CD14-positive monocyte (primary cell): ENCODE results near the gene STAC3. TPM values are rescaled to one million over a fixed set of nuclear protein-coding genes. Genes with fewer than 3 reads are reported as not detected.
"Not testable (repeated sequence)": the region's sequence is repeated elsewhere in the genome, so short reads cannot be mapped to it uniquely, and the experiment has no call there.

Source experiments
- DNase-seq, 3 donors: peaks; one replicate each; pipeline ENCODE4 v3.0.0-alpha.2; 2011 to 2022
- H2AFZ ChIP-seq: 2 replicates; pipeline ENCODE4 v1.6.0; 2012; ENCODE audit warnings: mild to moderate bottlenecking, low read depth, low read length, inconsistent platforms; ENCODE audit not compliant: insufficient read depth, poor library complexity, severe bottlenecking
- H3K27ac ChIP-seq, 2 donors: 1 replicate in 1 of 2; 2 replicates in 1 of 2; pipeline ENCODE4 v1.5.1; 2012 to 2013; ENCODE audit warnings: low read length in 2 of 2, control low read depth in 1 of 2, inconsistent platforms in 1 of 2, low read depth in 1 of 2, mild to moderate bottlenecking in 1 of 2
- H3K27me3 ChIP-seq, 2 donors: one replicate each; pipeline versions ENCODE4 v1.6.0 to v1.6.1; 2011 to 2013; ENCODE audit warnings: low read length in 2 of 2; ENCODE audit not compliant: control insufficient read depth in 2 of 2, insufficient read depth in 2 of 2
- H3K36me3 ChIP-seq, 2 donors: replicated peaks in 1 of 2; 1 replicate in 1 of 2; 2 replicates in 1 of 2; pipeline versions ENCODE4 v1.5.1 to v1.6.1; 2012 to 2013; ENCODE audit warnings: low read length in 2 of 2, control low read depth in 1 of 2, inconsistent platforms in 1 of 2, mild to moderate bottlenecking in 1 of 2; ENCODE audit not compliant: insufficient read depth in 2 of 2, control insufficient read depth in 1 of 2
- H3K4me1 ChIP-seq, 2 donors: 1 replicate in 1 of 2; 2 replicates in 1 of 2; pipeline versions ENCODE4 v1.5.1 to v1.6.1; 2012 to 2013; ENCODE audit warnings: low read length in 2 of 2, control low read depth in 1 of 2, inconsistent platforms in 1 of 2, mild to moderate bottlenecking in 1 of 2, moderate library complexity in 1 of 2; ENCODE audit not compliant: insufficient read depth in 2 of 2, control insufficient read depth in 1 of 2
- H3K4me2 ChIP-seq: replicated peaks from 2 replicates; pipeline ENCODE3; 2012; ENCODE audit warnings: low read length, moderate library complexity, mild to moderate bottlenecking; ENCODE audit not compliant: poor library complexity, severe bottlenecking; ENCODE audit errors: extremely low read depth
- H3K4me3 ChIP-seq, 3 experiments: fragments of 200-600 bp in 1 of 3; sonication (generic) in 1 of 3; replicated peaks in 1 of 3; 1 replicate in 2 of 3; 2 replicates in 1 of 3; pipeline ENCODE4 v1.5.1; 2011 to 2013; ENCODE audit warnings: low read length in 3 of 3, mild to moderate bottlenecking in 3 of 3, control low read depth in 2 of 3, low read depth in 2 of 3, inconsistent platforms in 1 of 3, moderate library complexity in 1 of 3
- H3K79me2 ChIP-seq: 2 replicates; pipeline ENCODE4 v1.6.0; 2012; ENCODE audit warnings: mild to moderate bottlenecking, control low read depth, inconsistent platforms, low read length, moderate library complexity; ENCODE audit not compliant: insufficient read depth
- H3K9ac ChIP-seq: 2 replicates; pipeline ENCODE4 v1.6.0; 2017; ENCODE audit warnings: low read length, mild to moderate bottlenecking; ENCODE audit not compliant: insufficient read depth, poor library complexity, severe bottlenecking
- H3K9me3 ChIP-seq, 2 donors: replicated peaks in 1 of 2; 1 replicate in 1 of 2; 2 replicates in 1 of 2; pipeline versions ENCODE4 v1.5.1 to v1.6.1; 2012 to 2013; ENCODE audit warnings: low read length in 2 of 2, control low read depth in 1 of 2; ENCODE audit not compliant: control insufficient read depth in 1 of 2, insufficient read depth in 1 of 2
- H4K20me1 ChIP-seq: 2 replicates; pipeline ENCODE4 v1.6.0; 2012; ENCODE audit warnings: mild to moderate bottlenecking, low read length, control low read depth, moderate library complexity; ENCODE audit not compliant: insufficient read depth
- H3K27ac Mint-ChIP-seq, 7 donors: one replicate each; pipeline ENCODE4 v1.8.0; 2020; ENCODE audit warnings: mild to moderate bottlenecking in 7 of 7, mixed read lengths in 7 of 7, moderate library complexity in 6 of 7, inconsistent platforms in 2 of 7
- H3K27me3 Mint-ChIP-seq, 3 donors: one replicate each; pipeline ENCODE4 v1.8.0; 2021 to 2022; ENCODE audit warnings: low read depth in 3 of 3, mild to moderate bottlenecking in 3 of 3, mixed read lengths in 3 of 3, moderate library complexity in 3 of 3, inconsistent platforms in 1 of 3
- H3K36me3 Mint-ChIP-seq, 2 donors: one replicate each; pipeline ENCODE4 v1.8.0; 2020; ENCODE audit warnings: mixed read lengths in 2 of 2, inconsistent platforms in 1 of 2, mild to moderate bottlenecking in 1 of 2
- H3K4me1 Mint-ChIP-seq: one replicate; pipeline ENCODE4 v1.8.0; 2020; ENCODE audit warnings: mild to moderate bottlenecking, mixed read lengths
- H3K4me3 Mint-ChIP-seq, 2 donors: one replicate each; pipeline ENCODE4 v1.8.0; 2020; ENCODE audit warnings: mild to moderate bottlenecking in 2 of 2, mixed read lengths in 2 of 2, moderate library complexity in 1 of 2
- H3K9me3 Mint-ChIP-seq, 7 donors: one replicate each; pipeline ENCODE4 v1.8.0; 2020 to 2022; ENCODE audit warnings: mixed read lengths in 7 of 7, mild to moderate bottlenecking in 6 of 7, moderate library complexity in 6 of 7, inconsistent platforms in 2 of 7
- CTCF ChIP-seq: fragments of 200-600 bp; IDR thresholded peaks from one replicate; pipeline ENCODE4 v1.8.0; 2022; ENCODE audit warnings: antibody characterized with exemption, mild to moderate bottlenecking
- WGBS: methylation state at CpG from one replicate; pipeline ENCODE4 v1.1.5; 2013; ENCODE audit warnings: missing lambda C conversion rate; ENCODE audit not compliant: insufficient coverage; 5-methylcytosine and 5-hydroxymethylcytosine counted together
- intact Hi-C, 2 donors: fragments of 100-400 bp; cut with micrococcal nuclease; formaldehyde crosslinking; loops; one replicate each; pipeline versions ENCODE4 v1.15.0 to v1.15.1; 2023
- polyA plus RNA-seq, 3 donors: library from polyadenylated mRNA; depleted of rRNA in 1 of 3; unstranded in 2 of 3; stranded (reverse) in 1 of 3; fragments of 300-500 nt in 2 of 3; fragments of >200 nt in 1 of 3; fragmentation: Illumina TruSeq in 2 of 3; gene quantifications; 1 replicate in 2 of 3; 2 replicates in 1 of 3; pipeline ENCODE4 v1.2.3, GENCODE V29; 2012 to 2021

The STAC3 gene
- polyA plus RNA-seq, 3 donors, result 7.0 to 32.1 (median 9.1) TPM

GRCh38 chr12:57276935-57277563 lies 26.1 kb upstream of the STAC3 start:
- H3K79me2 ChIP-seq, result no peaks in the 10 kb centered on the region
- TF ChIP-seq CTCF, result no peak
- H3K9me3 ChIP-seq, result no peaks in the 10 kb centered on the region
- H3K4me3 ChIP-seq, result no peak overlapping the region
- no peak overlapping the region for H3K4me2 ChIP-seq
- intact Hi-C loops, result no loop called here
- H3K36me3 Mint-ChIP-seq, result peaks cover 89 to 99% of the 10 kb centered on the region in 2 donors
- no peaks in the 10 kb centered on the region for H3K4me1 ChIP-seq
- peaks cover 65 to 90% of the 10 kb centered on the region in 2 donors for H3K36me3 ChIP-seq
- H3K27ac Mint-ChIP-seq, result peak overlapping the region in 2 of 7 donors; percentile 4 to 28
- H3K9ac ChIP-seq, result no peak overlapping the region
- no peak overlapping the region for H2AFZ ChIP-seq
- H3K9me3 Mint-ChIP-seq, result no peaks in the 10 kb centered on the region
- H3K27me3 ChIP-seq, result no peaks in the 10 kb centered on the region
- no peaks in the 10 kb centered on the region for H3K27me3 Mint-ChIP-seq
- no peak overlapping the region for H3K4me3 Mint-ChIP-seq
- DNase-seq, result no peak
- no peaks in the 10 kb centered on the region for H4K20me1 ChIP-seq
- no CpG with 5 or more reads among the region's 4 CpGs for WGBS
- no peak overlapping the region for H3K27ac ChIP-seq
- peaks cover 2% of the 10 kb centered on the region for H3K4me1 Mint-ChIP-seq

- H3K9me3 ChIP-seq, H3K27ac Mint-ChIP-seq, H4K20me1 ChIP-seq, H3K27me3 ChIP-seq, H3K4me3 Mint-ChIP-seq, H2AFZ ChIP-seq, H3K4me1 Mint-ChIP-seq, H3K79me2 ChIP-seq, H3K27ac ChIP-seq, H3K4me1 ChIP-seq, H3K4me2 ChIP-seq, DNase-seq, H3K9ac ChIP-seq, H3K4me3 ChIP-seq, H3K9me3 Mint-ChIP-seq, intact Hi-C loops, H3K27me3 Mint-ChIP-seq: not testable (repeated sequence)
- H3K36me3 Mint-ChIP-seq, result peaks cover 87 to 99% of the 10 kb centered on the region in 2 donors
- peaks cover 65 to 90% of the 10 kb centered on the region in 2 donors for H3K36me3 ChIP-seq
- WGBS, result 100% methylated on average over 2 of the region's 6 CpGs
Observed at GRCh38 chr12:57276233-57276632, 25.2 kb upstream of the STAC3 start.
